GM18508 (cell line): ENCODE data around the gene GTF3C5.
A peak's percentile ranks its signal among the peaks of the same experiment; 100 is the strongest.
"Not testable (repeated sequence)": the region's sequence is repeated elsewhere in the genome, so short reads cannot be mapped to it uniquely, and the experiment has no call there.

Experiments
- ATAC-seq: cut with Tn5 transposase; IDR thresholded peaks from one replicate; pipeline ENCODE4 v1.9.1; 2021; ENCODE audit warnings: moderate number of reproducible peaks; ENCODE audit not compliant: insufficient read depth, unreplicated experiment

Gene GTF3C5, protein sequence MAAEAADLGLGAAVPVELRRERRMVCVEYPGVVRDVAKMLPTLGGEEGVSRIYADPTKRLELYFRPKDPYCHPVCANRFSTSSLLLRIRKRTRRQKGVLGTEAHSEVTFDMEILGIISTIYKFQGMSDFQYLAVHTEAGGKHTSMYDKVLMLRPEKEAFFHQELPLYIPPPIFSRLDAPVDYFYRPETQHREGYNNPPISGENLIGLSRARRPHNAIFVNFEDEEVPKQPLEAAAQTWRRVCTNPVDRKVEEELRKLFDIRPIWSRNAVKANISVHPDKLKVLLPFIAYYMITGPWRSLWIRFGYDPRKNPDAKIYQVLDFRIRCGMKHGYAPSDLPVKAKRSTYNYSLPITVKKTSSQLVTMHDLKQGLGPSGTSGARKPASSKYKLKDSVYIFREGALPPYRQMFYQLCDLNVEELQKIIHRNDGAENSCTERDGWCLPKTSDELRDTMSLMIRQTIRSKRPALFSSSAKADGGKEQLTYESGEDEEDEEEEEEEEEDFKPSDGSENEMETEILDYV

DNA sequence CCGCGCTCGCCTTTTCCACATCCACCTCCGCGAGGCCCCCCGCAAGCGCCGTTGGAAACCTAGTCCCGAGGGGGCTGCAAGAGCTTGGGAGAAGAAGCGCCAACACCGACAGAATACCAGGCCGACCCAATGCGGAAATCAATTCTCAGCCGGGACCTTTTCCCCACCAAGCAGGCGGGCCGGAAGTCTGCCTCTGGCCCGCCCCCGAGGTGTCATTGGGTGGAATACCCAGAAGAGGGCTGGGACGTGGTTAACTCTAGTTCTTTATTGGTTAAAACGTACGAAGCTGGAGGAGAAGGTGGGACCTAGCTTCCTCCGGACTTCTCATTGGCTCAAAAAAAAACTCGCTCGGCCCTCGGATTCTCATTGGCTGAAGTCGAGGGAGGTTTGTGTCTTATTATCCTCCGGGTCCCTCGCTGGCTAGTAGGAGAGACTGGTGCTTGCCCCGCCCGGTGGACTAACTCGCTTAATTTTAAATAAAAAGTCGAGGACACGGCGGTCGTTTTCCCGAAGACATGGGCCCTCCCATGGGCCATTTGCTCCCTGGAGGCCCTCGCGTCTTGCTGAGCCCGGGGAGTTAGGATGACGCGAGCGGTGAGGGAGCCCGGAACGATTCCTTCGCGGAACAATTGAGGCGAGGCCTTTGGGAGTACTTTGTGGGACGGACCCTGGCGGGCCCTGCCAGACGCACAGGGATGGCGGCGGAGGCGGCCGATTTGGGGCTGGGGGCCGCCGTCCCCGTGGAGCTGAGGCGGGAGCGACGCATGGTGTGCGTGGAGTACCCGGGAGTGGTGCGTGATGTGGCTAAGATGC, at the start of gene GTF3C5:
Gene GTF3C5, plus strand, starts transcription at position 681 of the 813 bp plus-strand sequence. Its CDS starts 15 bp downstream, at position 696.
- peak; percentile 87 for ATAC-seq

DNA sequence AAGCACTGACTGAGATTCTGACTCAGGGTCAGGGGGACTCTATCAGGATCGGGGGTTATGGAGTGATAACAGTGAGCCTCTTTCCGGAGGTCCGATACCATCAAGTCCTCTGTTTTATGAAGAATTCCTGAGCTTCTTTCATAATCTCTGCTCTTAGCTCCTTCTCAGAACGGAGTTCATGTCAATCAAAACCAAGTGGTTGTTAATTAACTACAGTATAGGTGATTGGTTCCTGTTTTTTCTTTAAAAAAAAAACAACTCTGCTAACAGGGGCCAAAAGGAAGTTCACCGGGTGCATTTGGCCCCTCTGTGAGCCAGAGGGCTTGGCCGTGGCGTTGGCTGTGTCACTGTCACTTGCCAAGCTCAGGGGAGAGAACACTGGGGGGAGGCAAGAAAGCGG, 48.3 kb upstream of the GTF3C5 start:
- no peak for ATAC-seq

DNA sequence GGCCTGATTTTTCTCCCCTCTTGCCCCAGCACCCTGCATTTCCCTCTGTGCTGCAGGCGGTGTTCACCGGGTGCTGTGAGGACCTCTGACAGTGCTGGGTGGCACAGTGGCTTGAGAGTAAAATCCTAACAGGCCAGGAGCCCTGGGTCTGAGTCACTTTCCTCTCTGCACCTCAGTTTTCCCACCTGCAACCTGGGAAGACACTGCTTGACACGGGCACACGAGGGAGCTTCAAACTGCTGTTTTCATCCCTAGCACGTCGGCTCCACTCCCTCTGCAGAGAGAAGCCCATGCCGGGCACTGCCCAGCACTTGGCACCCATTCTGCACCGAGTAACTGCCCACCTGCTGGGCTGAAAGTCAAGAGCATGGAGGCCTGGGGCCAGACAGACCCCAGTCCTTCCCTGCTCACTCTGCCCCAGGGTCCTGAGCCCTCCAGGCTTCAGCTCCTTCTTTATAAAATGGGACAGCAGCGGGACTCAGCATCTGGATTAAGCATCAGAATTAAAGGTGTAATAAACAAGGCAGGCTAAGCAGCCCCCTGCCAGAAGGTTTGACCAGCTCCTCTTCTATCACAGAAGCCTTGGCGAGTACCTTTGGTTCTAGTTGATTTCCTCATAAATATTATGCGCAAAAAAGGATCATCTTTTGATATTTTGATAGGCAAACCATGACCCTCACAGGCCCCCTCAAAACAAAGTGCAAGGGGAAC, 47.2 kb upstream of the GTF3C5 start:
- ATAC-seq: no peak

DNA sequence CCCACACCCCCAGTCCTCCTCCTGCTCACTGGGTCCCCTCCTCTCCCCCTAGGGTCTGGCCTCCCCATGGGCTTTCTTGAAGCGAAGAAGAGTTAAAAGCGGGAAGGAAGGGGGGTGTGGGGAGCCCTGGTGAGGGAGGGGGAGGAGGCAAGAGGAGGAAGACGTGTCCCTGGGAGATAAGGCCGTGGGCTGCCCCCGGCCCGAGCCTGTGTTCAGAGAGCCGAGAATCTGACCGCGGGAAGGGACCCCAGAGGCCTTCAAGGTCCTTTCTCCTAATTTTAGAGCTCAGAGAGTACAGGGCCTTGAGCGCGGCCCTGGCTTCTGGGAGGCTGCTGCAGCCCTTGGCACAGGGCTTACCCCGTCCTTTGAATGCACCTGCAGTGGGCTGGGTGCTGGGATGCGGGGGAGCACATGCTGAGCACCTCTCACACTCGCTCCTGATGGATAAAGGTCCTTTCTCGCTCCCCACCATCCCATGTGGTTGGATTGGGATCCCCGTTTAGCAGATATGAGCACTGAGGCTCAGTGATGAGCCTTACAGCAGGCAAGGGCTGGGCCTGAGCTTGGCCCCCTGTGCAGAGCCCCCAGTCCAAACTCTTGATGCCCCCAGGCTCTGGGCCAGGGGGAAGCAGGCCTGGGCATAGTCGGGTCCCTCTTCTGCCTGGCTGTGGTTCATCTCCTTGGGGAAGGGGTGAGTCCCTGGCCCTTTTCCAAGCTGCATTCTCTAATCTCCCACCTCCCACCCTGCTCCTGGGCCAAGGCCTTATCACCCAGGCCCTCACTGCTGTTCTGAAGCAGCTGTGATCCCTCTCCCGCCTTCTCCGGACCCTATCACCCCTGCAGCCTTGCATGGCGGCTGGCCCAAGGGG, 46.4 kb upstream of the GTF3C5 start:
- ATAC-seq: no peak

DNA sequence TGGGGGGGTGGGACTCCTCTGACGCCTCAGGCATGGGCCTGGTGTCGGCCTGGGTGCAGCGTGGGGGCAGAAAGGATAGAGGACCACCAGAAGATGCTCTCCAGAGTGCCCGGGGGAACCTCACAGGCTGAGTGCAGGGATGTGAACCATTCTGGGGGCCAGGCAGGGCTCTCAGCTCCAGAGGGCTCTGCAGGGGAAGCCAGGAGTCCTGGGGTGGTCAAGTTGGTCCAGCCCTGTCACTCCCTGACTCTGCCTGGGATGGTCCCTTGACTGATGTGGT, 45.8 kb upstream of the GTF3C5 start:
- ATAC-seq: no peak

DNA sequence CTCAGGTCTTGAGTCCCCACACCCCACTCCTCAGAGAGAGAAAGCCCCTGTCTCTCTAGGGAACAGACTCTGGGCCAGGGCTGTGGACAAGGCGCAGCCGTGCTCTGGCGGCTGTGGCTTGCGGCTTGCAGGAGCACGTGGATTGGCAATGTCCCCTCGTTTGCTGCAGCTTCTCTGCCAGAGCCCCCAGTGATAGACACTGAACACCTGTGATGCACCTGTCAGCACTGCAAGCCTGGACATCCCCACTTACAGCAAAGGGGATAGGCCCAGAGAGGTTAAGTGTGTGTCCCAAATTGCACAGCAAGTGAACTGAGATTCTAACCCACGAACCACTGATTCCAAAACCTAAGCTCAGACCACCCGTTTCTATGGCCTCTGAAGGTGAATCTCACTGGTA, 45.3 kb upstream of the GTF3C5 start:
- ATAC-seq: no peak

DNA sequence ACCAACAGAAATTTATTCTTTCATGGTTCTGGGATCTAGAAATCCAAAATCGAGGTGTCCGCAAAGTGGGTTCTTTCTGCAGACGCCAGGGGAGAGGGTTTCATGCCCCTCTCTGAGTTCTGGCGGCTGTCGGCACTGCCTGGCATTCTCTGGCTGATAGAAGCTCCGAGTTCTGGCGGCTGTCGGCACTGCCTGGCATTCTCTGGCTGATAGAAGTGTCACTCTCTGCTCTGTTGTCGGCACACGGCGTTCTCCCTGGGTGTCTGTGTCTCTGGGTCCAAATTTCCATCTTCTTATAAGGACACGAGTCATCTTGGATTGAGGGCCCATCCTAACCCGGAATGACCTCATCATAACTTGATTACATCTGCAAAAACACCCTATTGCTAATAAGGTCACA, 44.7 kb upstream of the GTF3C5 start:
- ATAC-seq: no peak

DNA sequence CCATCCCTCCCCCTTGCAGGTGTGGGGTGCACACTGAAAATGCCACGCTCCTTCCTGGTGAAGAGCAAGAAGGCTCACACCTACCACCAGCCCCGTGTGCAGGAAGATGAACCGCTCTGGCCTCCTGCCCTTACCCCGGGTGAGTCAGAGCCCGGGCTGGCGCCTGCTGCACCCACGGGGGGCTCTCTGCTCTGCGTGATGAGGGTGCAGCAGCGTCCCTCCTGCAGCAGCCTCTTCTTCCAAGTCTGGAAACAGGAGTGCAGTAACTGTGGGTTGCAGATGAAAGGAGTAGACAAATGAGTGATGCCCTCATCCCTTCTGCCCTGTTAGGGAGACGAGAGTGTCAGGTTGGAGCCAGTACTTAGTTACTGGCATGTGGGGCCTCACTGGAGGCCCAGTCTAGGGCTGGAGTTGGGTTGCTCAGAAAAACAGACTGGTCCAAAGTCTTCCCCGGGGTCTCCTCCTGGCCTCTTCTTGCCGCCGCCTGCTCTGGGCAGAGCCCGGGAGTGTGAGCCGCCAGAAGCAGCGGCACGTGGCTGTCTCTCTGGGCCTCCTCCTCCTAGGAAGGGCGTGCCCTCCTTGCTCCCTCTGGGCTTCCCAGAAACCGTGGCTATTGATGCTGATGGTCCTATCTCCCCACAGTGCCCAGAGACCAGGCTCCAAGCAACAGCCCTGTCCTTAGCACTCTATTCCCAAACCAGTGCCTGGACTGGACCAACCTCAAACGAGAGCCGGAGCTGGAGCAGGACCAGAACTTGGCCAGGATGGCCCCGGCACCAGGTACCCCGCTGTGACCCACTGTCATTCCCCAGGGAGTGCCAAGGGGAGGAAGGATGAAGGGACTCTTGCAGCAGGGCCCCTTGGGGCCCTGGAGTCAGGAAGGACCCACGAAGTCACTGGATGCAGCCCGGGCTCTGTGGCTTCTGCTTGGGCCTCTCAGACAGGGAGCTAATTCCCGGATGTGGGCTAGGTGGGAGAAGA, 43.9 kb upstream of the GTF3C5 start:
- ATAC-seq: no peak

DNA sequence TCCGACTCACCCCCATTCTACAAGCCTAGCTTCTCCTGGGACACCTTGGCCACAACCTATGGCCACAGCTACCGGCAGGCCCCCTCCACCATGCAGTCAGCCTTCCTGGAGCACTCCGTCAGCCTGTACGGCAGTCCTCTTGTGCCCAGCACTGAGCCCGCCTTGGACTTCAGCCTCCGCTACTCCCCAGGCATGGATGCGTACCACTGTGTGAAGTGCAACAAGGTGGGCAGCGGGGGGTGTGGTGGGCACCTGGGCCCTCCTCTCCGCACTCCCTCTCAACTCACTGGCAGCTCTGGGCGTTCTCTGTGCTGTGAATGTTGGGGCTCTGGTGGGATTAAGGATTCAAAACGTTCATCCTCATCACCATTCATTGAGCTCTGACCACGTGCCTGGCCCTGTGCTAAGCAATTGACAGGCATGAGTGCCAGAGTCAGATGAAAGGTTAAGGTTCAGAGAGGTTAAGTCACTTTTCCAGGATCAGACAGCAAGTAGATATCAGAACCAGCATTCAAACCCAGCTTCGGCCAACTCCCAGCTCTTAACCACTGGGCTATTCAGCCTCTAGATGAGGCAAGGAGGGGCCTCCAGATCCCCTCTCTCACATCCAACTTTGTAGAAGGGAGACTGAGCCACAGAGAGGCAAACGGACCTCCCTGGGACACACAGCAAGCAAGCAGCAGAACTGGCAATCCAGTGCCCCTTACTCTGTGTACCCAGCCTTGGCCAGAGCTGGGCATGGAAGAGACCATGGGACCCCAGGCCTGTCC, 42.4 kb upstream of the GTF3C5 start:
- ATAC-seq: no peak

DNA sequence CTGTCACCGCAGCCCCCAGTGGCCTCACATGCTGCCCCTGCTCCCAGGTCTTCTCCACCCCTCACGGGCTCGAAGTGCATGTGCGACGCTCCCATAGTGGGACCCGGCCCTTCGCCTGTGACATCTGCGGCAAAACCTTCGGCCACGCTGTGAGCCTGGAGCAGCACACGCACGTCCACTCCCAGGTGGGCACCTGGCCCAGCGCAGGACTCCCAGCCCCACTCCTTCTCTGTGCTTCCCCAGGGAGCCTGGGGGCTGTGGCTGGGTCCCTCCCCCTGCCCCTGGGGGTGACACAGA, 41.8 kb upstream of the GTF3C5 start:
- no peak for ATAC-seq

DNA sequence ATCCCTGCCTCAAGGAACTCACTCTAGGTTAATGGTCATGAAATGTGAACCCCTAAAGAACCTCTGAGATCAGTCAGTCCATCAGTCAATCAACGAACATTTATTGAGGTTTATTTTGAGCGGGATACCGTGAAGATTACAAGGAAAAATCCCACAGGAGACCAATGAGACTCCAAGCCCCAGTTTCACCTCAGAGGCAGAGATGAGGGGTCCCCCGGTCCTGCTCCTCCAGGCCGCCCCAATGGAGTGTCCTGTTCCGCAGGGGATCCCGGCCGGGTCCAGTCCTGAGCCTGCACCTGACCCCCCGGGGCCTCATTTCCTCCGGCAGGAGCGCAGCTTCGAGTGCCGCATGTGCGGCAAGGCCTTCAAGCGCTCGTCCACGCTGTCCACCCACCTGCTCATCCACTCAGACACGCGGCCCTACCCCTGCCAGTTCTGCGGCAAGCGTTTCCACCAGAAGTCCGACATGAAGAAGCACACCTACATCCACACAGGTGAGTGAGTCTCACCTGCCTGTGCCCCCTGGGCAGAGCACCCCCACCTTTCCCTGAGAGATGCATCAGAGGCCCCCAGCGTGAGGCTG, 41.3 kb upstream of the GTF3C5 start:
- ATAC-seq: no peak

DNA sequence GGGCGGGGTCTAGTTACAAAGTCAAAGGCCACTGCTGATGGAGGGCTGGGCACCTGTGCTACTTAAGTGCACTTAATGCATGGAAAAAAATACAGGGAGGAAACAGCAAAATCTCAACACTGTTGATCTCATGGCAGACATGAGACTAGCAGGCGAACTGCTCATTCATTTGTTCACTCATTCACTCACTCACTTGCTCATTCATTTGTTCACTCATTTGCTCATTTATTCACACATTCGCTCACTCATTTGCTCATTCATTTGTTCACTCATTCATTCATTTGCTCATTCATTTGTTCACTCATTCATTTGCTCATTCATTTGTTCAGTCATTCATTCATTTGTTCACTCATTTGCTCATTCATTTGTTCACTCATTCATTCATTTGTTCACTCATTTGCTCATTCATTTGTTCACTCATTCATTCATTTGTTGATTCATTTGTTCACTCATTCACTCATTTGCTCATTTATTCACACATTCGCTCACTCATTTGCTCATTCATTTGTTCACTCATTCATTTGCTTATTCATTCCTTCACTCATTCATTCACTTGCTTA, 40.7 kb upstream of the GTF3C5 start:
- not testable (repeated sequence) for ATAC-seq

DNA sequence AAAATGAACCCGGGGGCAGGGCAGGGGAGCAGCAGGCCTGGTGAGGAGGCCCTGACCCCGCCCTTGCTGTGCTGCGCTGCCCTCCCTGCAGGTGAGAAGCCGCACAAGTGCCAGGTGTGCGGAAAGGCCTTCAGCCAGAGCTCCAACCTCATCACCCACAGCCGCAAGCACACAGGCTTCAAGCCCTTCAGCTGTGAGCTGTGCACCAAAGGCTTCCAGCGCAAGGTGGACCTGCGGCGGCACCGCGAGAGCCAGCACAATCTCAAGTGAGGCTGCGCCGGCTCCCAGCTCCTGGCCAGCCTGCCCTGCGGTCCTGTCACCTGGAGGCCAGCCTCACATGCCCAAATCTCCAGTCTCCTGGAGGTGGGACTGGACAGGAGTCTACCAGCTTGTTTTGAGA, 40.0 kb upstream of the GTF3C5 start:
- no peak for ATAC-seq

DNA sequence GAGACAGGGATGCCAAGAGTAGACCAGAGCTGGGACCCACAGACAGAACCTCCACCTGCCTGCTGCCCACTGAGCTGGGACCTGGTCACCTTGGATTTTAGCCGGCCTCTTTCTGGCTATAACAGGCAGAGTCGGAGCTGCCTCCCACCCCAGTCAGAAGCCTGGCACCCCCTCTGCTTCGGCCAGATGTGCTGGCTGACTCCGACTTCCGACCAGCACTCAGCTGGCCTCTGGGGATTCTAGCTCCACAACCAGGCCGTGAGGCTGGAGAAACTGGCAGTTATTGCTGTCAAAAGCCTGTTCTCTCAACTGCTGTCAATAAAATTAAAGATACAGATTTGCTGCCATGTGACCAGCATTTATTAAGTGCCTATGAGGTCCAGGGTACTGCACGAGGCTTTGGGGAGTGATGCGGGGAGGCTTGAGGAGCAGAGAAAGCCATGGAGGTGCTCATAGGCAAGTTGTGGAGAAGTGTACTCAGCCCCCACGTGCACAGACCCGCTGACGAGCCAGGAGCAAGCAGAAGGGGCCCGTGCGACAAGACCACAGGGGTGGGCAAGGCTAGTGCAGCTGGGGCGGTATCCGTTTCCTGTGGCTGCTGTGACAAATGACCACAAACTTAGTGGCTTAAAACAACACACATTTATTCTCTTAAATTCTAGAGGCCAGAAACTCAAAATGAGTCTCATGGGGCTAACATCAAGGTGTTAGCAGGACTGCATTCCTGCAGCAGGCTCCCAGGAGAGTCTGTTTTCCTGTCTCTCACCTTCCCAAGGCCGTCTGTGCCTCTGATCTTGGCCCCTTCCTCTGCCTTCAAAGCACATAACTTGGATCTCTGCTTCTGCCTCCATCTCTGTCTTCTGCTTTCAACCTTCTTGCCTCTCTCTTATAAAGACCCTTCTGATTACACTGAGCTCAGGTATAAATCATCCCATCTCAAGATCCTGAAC, 39.2 kb upstream of the GTF3C5 start:
- no peak for ATAC-seq

DNA sequence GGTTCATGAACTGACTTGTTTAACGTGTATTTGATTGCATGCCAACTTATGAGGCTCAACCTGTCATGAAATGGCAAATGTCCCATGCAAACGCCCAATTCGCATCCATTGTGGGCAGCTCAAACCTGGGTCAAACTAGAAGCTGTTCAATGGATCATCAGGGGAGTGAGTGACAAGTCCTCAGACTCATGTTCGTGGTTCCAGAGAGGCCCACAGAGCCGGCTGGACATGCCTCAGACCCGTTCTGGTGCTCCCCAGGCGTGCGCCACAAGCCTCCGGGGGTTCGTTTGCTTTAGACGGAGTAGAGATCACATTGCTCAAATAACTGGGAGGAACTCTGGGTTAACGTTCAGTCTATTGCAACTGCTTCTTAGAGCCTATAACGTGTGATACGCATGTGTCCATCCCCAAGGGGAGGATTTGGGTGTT, 37.3 kb upstream of the GTF3C5 start:
- ATAC-seq: no peak

DNA sequence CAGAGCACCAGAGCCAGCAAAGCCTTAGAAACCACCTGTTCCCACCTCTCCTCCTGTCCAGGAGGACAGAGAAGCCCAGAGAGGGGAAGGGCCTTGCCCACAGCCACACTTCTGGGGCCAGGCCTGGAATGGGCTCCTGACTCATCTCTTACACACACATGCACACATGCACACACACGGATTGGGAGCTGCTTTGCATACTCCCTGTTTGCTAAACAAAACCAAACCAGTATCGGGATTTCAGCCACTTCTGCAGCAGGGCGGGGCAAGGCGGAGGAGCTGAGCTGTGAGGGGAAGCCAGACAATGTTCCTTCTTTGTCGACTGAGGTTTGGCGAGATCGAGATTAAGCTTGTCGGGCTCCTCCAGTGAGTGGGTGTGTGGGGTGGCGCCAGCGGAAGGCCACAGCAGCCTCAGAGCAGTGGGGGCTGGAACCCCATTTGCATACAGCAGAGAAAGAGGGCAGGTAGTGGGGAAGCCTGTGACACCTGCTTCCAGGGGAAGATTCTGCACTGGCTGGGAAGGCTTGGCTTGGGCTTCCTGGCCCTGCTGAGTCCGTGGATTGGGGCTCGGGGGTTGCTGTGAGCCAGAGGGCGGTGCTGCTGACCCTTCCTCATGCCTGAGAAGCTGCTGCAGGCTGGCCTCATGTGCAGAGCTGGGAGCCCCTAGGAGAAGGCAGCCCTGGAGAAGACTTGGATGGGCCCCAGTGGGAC, 36.2 kb upstream of the GTF3C5 start:
- ATAC-seq: no peak
